GM12872 (cell line): ENCODE data around the gene NUP107.

Experiments used
- CTCF ChIP-seq: IDR thresholded peaks from 3 replicates; pipeline ENCODE4 v1.5.1; 2011; ENCODE audit warnings: low read depth, mild to moderate bottlenecking, low read length, moderate library complexity; ENCODE audit not compliant: insufficient read depth

The NUP107 gene

DNA sequence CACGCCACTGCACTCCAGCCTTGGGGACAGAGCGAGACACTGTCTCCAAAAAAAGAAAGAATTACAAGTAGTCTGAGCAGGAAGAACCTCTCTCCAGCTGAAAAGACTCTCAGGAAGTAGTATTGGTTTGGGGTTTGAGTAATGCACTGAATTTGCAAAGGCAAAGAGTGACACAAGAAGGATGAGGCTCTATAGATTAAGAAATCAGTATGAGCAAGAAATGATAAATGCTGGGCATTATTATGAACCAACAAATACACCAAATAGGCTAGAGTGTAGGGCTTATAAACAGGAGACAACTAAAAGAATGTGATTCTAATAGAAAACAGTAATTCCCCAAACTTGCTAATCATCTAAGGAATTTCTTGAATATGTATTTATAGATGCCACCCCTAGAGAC, 56.6 kb downstream of the NUP107 start:
- no peak for TF ChIP-seq CTCF

DNA sequence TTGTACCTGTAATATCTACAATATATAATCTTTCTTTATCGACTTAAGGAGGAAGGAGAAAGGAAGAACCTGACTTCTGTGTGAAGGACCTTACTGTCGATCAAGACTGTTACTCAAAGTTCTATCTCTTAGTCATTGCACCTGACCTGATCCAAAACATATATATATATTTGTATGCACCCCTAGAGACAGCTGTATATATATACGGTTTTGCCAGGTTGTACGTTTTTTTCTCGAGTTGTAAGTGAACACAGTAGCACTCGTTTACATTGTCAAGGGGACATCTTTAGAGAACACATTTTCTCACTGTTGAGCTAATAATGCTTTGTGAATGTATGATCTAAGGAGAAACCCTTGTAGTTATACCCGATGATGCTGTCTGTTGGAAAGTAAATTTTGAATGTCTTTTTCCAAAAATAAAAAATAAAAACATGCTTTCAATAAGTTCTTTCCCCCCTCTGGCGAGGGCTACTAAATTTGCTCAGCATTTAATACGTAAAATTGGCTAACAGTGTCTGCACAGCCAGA, 58.7 kb downstream of the NUP107 start:
- no peak for TF ChIP-seq CTCF

DNA sequence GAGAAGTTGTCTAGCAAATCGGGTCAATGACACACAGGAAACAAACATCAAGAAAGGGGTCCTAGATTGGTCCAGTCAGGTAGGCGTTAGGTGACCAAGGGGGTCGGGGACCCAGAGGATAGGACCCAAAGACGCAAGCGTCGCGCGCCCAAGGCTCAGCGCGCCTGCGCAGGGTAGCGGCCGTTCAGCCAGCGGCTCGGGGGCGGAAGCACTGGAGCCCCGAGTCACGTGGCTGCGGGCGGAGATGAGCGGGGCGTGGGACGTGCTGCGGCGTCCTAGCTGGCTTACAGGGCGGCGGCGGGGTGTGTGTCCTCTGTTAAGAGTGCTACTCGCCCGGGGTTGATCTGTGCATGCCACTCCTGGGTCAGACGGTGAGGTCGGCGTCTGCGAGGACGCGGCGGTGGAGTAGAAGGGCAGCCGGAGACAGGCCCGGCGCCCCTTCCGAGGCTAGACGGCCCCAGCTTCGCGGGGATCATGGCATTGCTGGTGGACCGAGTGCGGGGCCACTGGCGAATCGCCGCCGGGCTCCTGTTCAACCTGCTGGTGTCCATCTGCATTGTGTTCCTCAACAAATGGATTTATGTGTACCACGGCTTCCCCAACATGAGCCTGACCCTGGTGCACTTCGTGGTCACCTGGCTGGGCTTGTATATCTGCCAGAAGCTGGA, 59.3 kb downstream of the NUP107 start, which contains the start of gene SLC35E3:
SLC35E3 (plus strand) TSS at position 273 of the 668 bp plus-strand sequence; CDS start at position 475, 202 bp downstream.
- no peak for TF ChIP-seq CTCF

DNA sequence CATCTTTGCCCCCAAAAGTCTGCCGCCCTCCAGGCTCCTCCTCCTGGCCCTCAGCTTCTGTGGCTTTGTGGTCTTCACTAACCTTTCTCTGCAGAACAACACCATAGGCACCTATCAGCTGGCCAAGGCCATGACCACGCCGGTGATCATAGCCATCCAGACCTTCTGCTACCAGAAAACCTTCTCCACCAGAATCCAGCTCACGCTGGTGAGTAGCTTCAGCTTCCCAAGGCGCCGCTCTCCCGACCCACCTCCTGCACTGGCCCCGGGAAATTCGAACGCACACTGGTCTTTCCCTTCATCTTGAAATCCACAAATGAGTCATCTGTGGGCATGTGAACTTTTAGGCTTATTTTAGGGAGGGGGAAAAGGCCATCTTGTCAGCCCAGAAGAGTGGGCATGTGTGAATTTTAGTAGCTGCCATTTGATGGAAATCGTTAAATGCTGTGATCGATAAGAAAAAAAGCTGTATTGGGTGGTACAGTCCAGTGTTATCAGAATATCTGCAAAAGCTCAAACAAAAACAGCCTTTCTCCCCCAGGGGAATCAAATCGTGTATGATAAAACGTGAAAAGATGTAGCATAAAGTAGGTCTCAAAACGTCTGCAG, 59.9 kb downstream of the NUP107 start:
- no peak for TF ChIP-seq CTCF

DNA sequence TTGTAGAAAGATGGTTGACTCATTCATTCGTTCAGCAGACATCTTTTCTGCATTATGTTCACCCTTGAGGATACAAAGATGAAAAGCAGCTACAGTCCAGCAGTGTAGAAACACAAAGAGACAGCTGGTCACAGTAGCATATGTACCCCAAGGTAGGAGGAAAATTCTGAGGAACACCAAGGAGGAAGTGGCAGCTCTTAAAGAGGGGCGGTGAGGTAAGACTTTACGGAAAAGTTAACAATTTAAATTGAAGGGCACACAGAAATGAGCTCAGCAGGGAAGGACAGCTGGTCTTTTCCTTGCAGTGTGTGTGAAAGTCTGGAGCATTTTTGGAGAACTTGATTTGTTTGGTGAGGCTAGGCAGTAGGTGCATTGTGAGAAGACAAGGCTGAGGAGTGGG, 62.7 kb downstream of the NUP107 start:
- no peak for TF ChIP-seq CTCF

GRCh38 chr12:68749861-68750260, 63.1 kb downstream of the NUP107 start:
- TF ChIP-seq CTCF, result no peak

DNA sequence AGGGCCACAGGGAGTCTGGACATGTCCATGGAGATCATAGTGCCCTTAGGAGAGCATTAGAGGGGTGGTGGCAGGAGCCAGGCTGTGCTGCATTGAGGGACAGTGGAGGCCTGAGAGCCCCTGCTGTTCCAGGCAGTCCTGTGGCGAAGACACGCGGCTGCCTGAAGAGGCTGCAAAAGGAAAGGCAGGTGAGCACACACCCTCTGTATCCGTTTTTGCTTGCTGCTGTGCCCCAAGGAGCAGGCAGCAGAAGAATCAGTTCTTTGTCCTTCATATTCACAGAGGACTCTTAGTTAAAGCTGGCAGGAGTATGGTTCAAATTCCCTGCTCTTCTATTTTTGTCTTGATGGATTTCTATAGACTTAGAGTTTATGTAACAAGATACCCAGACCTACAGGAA, 63.7 kb downstream of the NUP107 start:
- TF ChIP-seq CTCF, result no peak
